CD4-positive, alpha-beta T cell treated with Interleukin-15 for 1 hour (primary cell): Measurements from ENCODE around the gene SMIM7.

Experiments
- DNase-seq: peaks from one replicate; pipeline ENCODE4 v3.0.0-alpha.2; 2020

The SMIM7 gene

GRCh38 chr19:16620018-16620417, 39.9 kb downstream of the SMIM7 start:
- DNase-seq = no peak

GRCh38 chr19:16619457-16619856, 40.5 kb downstream of the SMIM7 start:
- DNase-seq = no peak

- no peak for DNase-seq
These were observed 41.7 kb downstream of the SMIM7 start for GRCh38 chr19:16618248-16618647.

GRCh38 chr19:16615808-16616207, 44.1 kb downstream of the SMIM7 start:
- DNase-seq = no peak

GRCh38 chr19:16614941-16615340, 45.0 kb downstream of the SMIM7 start:
- DNase-seq = no peak

- no peak for DNase-seq
These were observed 46.1 kb downstream of the SMIM7 start for GRCh38 chr19:16613841-16614240.

GRCh38 chr19:16612636-16613035, 47.3 kb downstream of the SMIM7 start:
- no peak for DNase-seq

GRCh38 chr19:16611121-16611520, 48.8 kb downstream of the SMIM7 start:
- no peak for DNase-seq

GRCh38 chr19:16609511-16610200, 50.3 kb downstream of the SMIM7 start:
- no peak for DNase-seq

GRCh38 chr19:16608290-16608739, 51.6 kb downstream of the SMIM7 start:
- DNase-seq = no peak

- DNase-seq = no peak
These were observed 52.1 kb downstream of the SMIM7 start for GRCh38 chr19:16607819-16608218.

- DNase-seq = no peak
These were observed 54.4 kb downstream of the SMIM7 start for GRCh38 chr19:16605553-16605994.

GRCh38 chr19:16605115-16605514, 54.8 kb downstream of the SMIM7 start:
- no peak for DNase-seq

- no peak for DNase-seq
These were observed 55.3 kb downstream of the SMIM7 start for GRCh38 chr19:16604615-16605014.

GRCh38 chr19:16603090-16603489, 56.9 kb downstream of the SMIM7 start:
- no peak for DNase-seq

- no peak for DNase-seq
These were observed 58.4 kb downstream of the SMIM7 start for GRCh38 chr19:16601378-16602052.

- no peak for DNase-seq
These were observed 59.1 kb downstream of the SMIM7 start for GRCh38 chr19:16600824-16601223.

- DNase-seq = no peak
These were observed 60.1 kb downstream of the SMIM7 start for GRCh38 chr19:16599655-16600346.

GRCh38 chr19:16598848-16599247, 61.1 kb downstream of the SMIM7 start:
- no peak for DNase-seq

- no peak for DNase-seq
These were observed 63.5 kb downstream of the SMIM7 start for GRCh38 chr19:16596399-16596798.
